ENCODE measurements around the gene DIP2C.
A peak's percentile ranks its signal among the peaks of the same experiment; 100 is the strongest.
"Not testable (repeated sequence)": the region's sequence is repeated elsewhere in the genome, so short reads cannot be mapped to it uniquely, and the experiment has no call there.

Gene DIP2C

GRCh38 chr10:550665-551372, 138.6 kb downstream of the DIP2C start:
- DNase-seq, result no peak

DNA sequence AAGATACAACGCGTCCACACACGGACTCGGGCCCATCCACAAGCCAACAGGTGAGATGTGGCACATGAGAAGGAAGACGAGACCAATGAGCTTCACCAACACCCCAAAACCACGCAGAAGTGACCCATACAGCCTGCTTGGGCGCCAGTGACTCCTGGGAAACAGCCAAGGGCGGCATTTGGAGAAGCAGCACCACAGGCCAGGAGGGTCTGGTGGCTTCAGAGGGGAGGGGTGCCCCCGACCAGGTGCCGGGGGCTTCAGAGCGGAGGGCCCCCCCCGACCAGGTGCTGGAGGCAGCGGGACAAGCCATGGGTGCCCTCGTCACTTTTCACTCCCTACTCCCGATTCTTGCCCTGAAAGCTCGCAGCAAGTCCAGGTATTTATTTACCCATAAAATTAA, 140.1 kb downstream of the DIP2C start:
- DNase-seq, result no peak

DNA sequence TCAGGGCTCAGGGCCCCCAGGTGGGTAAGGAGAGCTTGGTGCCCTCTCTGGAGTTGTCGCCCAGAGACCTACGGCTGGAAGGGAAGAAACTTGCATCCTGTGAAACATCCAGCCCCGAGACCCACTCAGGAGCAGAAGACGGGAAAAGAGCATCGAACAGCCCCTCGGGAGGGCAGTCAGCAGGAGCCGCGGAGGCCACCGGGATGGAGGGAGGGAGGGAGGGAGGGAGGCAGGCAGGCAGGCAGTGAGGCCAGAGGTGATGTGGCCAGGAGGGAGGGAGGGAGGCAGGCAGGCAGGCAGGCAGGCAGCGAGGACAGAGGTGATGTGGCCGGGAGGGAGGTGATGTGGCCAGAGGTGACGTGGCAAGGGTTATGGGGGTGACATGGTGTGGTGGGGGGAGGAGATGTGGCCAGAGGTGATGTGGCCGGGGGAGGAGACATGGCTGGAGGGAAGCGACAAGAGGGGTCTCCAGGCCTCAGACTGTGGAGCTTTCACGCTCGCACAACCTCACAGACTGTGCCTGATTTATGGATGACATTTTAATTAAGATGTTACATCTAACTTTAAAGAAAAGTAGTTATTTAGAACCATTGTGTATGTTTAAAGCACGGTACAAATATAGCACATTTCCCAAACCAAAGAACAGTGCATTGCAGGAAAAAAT, 141.1 kb downstream of the DIP2C start:
- no peak for DNase-seq

- no peak for DNase-seq
Observed at GRCh38 chr10:547591-548081, 141.8 kb downstream of the DIP2C start.

GRCh38 chr10:546971-547590, 142.4 kb downstream of the DIP2C start:
- peak; percentile 14 to 52 (median 26) for DNase-seq

GRCh38 chr10:546451-546850, 143.0 kb downstream of the DIP2C start:
- no peak for DNase-seq

- no peak for DNase-seq
Observed at GRCh38 chr10:543862-544822, 145.3 kb downstream of the DIP2C start.

DNA sequence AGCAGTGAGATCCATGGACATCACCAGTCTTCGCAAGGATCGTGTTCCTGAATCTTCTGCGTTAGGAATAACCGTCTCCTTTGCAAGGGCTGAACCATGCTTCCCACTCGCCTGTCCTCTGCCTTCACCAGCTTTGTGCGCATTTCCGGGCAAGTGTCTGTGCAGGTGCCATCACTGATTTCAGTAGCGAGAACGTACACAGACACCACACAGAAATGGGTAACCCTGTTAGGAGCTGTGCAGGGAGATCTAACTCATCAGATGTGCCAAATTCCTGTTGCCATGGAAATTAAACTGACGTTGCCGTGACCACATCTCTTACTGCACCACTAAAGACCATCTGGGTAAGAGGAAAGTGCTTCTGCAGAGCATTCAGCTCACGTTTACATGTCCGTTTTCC, 146.3 kb downstream of the DIP2C start:
- no peak for DNase-seq

DNA sequence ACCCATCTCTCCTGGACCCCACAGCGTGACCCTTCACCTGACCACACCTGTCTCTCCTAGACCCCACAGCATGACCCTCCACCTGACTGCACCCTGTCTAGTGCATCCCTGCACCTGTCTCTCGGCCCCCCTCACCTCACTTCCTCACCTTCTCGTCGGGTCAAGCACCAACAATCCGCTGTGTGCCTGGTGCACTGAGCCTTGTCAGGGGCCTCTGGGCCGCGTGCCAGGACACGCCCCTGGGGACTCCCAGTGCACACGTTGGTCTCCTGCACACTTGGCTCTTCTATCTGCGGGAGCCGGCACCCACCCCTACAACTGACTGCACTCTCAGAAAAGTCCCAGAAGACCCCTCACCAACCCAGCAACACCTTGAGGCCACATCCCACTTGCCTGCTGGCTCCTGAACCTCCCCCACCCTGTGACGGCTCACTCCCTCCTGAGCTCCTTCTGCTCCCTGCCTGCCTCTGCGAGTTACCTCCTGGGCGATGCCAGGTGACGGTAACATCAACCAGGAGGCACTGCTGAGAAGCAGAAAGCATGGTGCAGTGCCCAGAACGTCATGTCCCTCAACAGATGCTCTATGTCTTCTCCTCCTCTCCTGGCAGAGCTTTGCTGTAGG, 147.6 kb downstream of the DIP2C start:
- DNase-seq, result no peak

- DNase-seq, result no peak
Observed at GRCh38 chr10:541041-541440, 148.4 kb downstream of the DIP2C start.

- no peak for DNase-seq
Observed at GRCh38 chr10:538895-539294, 150.6 kb downstream of the DIP2C start.

GRCh38 chr10:536935-537334, 152.5 kb downstream of the DIP2C start:
- no peak for DNase-seq

DNA sequence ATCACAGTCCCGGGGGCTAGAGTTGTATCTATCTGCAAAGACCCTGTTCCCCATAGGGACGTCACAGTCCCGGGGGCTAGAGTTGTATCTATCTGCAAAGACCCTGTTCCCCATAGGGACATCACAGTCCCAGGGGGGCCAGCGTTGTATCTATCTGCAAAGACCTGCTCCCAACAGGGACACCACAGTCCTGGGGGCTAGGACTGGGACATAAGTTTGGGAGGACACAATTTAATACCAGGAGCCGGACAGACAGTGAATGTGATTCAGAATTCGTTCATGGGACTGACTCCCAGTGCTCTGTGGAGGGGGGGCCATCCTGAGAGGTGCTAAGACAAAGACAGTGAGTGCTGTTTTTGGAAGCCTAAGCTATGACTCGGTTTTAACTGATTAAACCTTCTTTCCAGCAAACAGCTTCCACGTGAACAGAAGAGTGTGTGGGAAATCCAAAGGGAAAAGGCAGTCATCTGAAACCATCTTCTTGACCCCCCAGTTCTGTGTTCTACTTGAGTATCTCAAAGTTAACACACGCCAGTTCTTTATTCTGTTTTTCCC, 153.0 kb downstream of the DIP2C start:
- DNase-seq, result no peak

GRCh38 chr10:535952-536351, 153.5 kb downstream of the DIP2C start:
- DNase-seq, result no peak

DNA sequence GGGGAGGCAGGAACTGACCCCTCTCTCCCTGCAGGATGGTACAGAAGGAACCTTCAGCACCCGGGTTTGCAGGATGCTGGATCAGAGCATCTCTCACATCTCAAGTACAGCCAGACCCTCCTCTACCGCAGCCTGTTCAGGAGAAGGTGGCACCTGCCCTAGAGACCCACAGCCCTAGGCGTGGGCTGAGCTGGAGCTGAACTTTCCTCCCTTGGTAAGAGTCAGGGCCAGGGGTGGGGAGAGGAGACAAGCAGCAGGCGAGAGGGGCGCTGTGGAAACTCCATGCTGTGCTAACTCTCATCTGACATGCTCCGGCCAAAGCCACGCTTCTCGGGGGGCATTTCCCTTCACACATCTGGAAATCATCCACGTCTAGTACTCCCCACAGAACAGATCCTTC, 154.4 kb downstream of the DIP2C start:
- no peak for DNase-seq

GRCh38 chr10:534047-534566, 155.4 kb downstream of the DIP2C start:
- DNase-seq, result no peak

- DNase-seq, result no peak
Observed at GRCh38 chr10:533611-534010, 155.9 kb downstream of the DIP2C start.

GRCh38 chr10:533186-533585, 156.3 kb downstream of the DIP2C start:
- DNase-seq, result no peak

GRCh38 chr10:532331-532730, 157.1 kb downstream of the DIP2C start:
- not testable (repeated sequence) for DNase-seq

GRCh38 chr10:531541-531940, 157.9 kb downstream of the DIP2C start:
- no peak for DNase-seq

GRCh38 chr10:530717-531116, 158.8 kb downstream of the DIP2C start:
- no peak for DNase-seq

Measured in suppressor macrophage (primary cell).